GM23248 (cell line): ENCODE measurements around the gene MRPL20.

ENCODE experiments used
- EZH2 ChIP-seq: fragments of 200-600 bp; sonication (generic); IDR thresholded peaks from 2 replicates; pipeline ENCODE4 v1.6.1; 2018; ENCODE audit warnings: antibody characterized with exemption, mild to moderate bottlenecking; ENCODE audit not compliant: insufficient read depth, poor library complexity, severe bottlenecking
- EZH2phosphoT487 ChIP-seq: fragments of 200-600 bp; sonication (generic); IDR thresholded peaks from 2 replicates; pipeline ENCODE4 v1.6.1; 2018; ENCODE audit warnings: antibody characterized with exemption, moderate library complexity, mild to moderate bottlenecking, low read depth; ENCODE audit not compliant: insufficient read depth

DNA sequence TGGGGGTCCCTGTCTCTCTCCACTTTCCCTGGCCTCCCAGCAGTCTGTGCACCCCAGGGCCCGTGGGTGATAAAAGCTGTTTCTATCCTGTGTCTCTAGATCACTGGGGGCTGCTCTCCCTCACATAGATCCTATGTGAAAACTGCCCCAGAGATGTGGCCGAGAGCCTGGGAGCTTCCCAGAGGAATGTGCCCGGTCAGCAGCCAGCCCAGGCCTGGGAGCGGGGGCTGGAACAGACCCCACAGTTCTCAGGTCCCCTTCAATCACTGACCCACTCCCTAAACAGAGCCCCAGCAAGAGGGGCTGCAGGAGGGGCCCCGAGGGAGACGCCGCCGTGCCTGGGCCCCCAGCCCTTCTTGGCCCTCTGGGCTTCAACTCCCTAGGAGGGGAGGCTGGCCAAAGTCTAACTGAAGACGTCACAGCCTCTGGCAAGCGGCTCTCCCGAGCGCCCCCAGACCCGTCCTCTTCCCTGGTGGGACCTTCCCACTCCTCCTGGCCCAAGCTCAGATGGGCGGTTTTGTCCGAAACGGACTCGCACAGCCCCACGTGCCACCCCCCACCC lies 49.1 kb downstream of the MRPL20 start:
- TF ChIP-seq EZH2phosphoT487 (no peak), EZH2 (no peak)
